Measurements from ENCODE around the gene IGFALS. TPM values are rescaled to one million over a fixed set of nuclear protein-coding genes. Genes with fewer than 3 reads are reported as not detected.

Gene IGFALS
- total and polyA plus RNA-seq, 2 experiments from 2014 or later: 0.16 TPM; not detected in 1

DNA sequence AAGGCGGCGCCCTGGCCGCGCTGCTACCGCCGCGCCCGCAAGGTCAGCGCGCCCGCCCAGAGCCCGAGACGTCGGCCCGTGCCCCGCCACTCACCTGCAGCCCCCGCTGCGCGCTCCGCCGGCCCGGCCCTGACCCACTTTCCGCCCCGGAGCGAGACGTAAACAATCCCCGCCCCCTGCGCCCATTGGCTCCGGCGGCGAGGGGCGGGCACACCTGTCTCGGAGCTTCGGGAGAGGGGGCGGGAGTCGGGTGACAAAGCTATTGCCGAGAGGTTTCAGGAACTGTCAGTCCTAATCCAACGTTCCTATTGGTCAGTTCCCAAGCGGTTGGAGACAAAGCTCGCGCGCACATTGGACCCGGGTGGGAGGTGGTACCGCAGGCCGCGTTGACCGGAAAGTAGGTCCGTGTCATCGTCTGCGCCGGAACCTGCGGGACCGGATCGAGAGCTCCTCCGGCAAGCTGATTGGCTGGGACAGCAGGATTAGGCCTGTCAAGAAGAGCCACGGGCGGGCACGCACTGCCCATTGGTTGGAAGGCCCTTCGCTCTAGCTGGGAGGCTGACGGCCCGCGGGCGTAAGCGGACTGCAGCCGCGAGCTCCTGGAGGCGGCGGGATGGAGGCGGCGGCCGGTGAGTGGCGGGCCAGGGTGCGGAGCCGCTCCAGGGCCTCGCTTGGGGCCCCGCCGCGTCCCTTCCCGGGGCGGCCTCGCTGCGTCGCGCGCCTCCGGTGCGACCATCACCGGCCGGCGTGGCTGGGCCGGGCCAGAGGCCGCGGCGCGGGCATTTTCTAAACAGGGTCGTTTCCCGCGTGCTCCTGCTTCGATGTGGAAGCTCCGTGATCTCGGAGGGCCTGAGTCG, 10.9 kb downstream of the IGFALS start, which contains the start of the genes NUBP2 and SPSB3 (continued):
- TF ChIP-seq ZNF462 (CRISPR knock-in tag; IDR thresholded peaks at IDR 0.05) (no peak), CREB1 (CRISPR knock-in tag; IDR thresholded peaks at IDR 0.05; ENCODE audit: low read depth) (peak; percentile 95), ZNF114 (CRISPR knock-in tag; IDR thresholded peaks at IDR 0.05) (no peak), EZH2 (IDR thresholded peaks at IDR 0.05; ENCODE audit: low read depth, unreplicated experiment) (no peak)
- TF ChIP-seq, protein P1, sequence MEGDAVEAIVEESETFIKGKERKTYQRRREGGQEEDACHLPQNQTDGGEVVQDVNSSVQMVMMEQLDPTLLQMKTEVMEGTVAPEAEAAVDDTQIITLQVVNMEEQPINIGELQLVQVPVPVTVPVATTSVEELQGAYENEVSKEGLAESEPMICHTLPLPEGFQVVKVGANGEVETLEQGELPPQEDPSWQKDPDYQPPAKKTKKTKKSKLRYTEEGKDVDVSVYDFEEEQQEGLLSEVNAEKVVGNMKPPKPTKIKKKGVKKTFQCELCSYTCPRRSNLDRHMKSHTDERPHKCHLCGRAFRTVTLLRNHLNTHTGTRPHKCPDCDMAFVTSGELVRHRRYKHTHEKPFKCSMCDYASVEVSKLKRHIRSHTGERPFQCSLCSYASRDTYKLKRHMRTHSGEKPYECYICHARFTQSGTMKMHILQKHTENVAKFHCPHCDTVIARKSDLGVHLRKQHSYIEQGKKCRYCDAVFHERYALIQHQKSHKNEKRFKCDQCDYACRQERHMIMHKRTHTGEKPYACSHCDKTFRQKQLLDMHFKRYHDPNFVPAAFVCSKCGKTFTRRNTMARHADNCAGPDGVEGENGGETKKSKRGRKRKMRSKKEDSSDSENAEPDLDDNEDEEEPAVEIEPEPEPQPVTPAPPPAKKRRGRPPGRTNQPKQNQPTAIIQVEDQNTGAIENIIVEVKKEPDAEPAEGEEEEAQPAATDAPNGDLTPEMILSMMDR (conservative IDR thresholded peaks at IDR 0.05; ENCODE audit: low read depth in 2 of 2): no peak

Data from GM23338 (cell line).